Measurements from ENCODE around the gene COG5.

DNA sequence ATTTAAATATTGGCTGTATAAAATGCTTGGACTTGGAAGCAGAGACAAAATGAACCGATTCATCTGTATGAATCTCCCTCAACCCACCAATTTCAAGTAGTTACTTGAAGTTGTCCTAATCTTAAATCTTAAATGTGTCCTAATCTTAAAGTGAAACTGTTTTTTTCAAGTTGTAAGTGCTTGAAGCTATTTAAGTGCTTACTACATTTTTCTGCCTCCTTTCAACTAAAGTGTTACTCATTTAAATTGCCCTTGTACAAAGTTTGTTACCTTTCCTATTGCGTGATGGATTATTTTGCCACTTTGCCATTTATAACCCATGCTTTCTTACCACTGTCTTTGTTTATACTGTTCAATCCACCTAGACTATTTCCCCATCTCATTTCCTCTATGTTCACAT lies 19.2 kb upstream of the COG5 start:
- TF ChIP-seq, protein P1, sequence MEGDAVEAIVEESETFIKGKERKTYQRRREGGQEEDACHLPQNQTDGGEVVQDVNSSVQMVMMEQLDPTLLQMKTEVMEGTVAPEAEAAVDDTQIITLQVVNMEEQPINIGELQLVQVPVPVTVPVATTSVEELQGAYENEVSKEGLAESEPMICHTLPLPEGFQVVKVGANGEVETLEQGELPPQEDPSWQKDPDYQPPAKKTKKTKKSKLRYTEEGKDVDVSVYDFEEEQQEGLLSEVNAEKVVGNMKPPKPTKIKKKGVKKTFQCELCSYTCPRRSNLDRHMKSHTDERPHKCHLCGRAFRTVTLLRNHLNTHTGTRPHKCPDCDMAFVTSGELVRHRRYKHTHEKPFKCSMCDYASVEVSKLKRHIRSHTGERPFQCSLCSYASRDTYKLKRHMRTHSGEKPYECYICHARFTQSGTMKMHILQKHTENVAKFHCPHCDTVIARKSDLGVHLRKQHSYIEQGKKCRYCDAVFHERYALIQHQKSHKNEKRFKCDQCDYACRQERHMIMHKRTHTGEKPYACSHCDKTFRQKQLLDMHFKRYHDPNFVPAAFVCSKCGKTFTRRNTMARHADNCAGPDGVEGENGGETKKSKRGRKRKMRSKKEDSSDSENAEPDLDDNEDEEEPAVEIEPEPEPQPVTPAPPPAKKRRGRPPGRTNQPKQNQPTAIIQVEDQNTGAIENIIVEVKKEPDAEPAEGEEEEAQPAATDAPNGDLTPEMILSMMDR (IDR thresholded peaks at IDR 0.05) = no peak
- no peak for TF ChIP-seq POLR2A (IDR thresholded peaks at IDR 0.05)
